A549 (cell line): ENCODE measurements around the gene VDAC2. TPM values are rescaled to one million over a fixed set of nuclear protein-coding genes. Genes with fewer than 3 reads are reported as not detected.
A peak's percentile ranks its signal among the peaks of the same experiment; 100 is the strongest.
"Not testable (repeated sequence)": the region's sequence is repeated elsewhere in the genome, so short reads cannot be mapped to it uniquely, and the experiment has no call there.

Experiments
- ATAC-seq, 2 experiments: fragments of 200-7000 bp in 1 of 2; fragments of >200 bp in 1 of 2; cut with Nextera tagmentation in 1 of 2; cut with Tn5 transposase in 1 of 2; 3 replicates each; pipeline versions ENCODE4 v1.8.0 to v1.9.1; 2018 to 2020; ENCODE audit warnings: mild to moderate bottlenecking in 1 of 2, moderate library complexity in 1 of 2
- CTCF ChIA-PET: fragments of 300-600 bp; sonication (Branson Sonifier 250); formaldehyde crosslinking; extraction: SDS; loops from one replicate; lab custom pipeline; 2021; ENCODE audit warnings: antibody characterized with exemption, inconsistent platforms; lab: Yijun Ruan, JAX
- POLR2A ChIA-PET: fragments of 350-600 bp; formaldehyde crosslinking; extraction: SDS; loops from one replicate; lab custom pipeline; 2021; ENCODE audit warnings: antibody characterized with exemption, inconsistent platforms; lab: Yijun Ruan, JAX
- DNase-seq, 2 experiments: peaks; one replicate each; pipeline versions ENCODE4 v3.0.0 to v3.0.0-alpha.2; 2011 to 2016; ENCODE audit warnings: low read depth in 1 of 2, low spot score in 1 of 2
- FAIRE-seq: peaks from 2 replicates; lab custom pipeline; 2011; peaks lifted over from hg19 to GRCh38; lab: Jason Lieb, UNC
- H3K27ac ChIP-seq, 2 experiments: fragments of >200 bp; sonication (Bioruptor Twin); formaldehyde crosslinking; 3 replicates each; pipeline ENCODE4 v1.5.1; 2016 to 2017
- H3K4me1 ChIP-seq: fragments of >200 bp; sonication (Bioruptor Twin); formaldehyde crosslinking; 3 replicates; pipeline ENCODE4 v1.6.1; 2016
- H3K4me2 ChIP-seq: fragments of >200 bp; sonication (Bioruptor Twin); formaldehyde crosslinking; 3 replicates; pipeline ENCODE4 v1.6.1; 2016
- H3K4me3 ChIP-seq: fragments of >200 bp; sonication (Bioruptor Twin); formaldehyde crosslinking; 3 replicates; pipeline ENCODE4 v1.5.1; 2016
- H3K9me3 ChIP-seq: fragments of >200 bp; sonication (Bioruptor Twin); formaldehyde crosslinking; 3 replicates; pipeline ENCODE4 v1.6.1; 2016
- CHD2 ChIP-seq: fragments of 150-350 bp; IDR thresholded peaks from 2 replicates; pipeline ENCODE4 v1.6.1; 2014; ENCODE audit warnings: low read length; ENCODE audit not compliant: partially characterized antibody
- CTCF ChIP-seq: fragments of >200 bp; sonication (Bioruptor Twin); formaldehyde crosslinking; IDR thresholded peaks from 3 replicates; pipeline ENCODE4 v1.5.1; 2016
- E2F6 ChIP-seq: IDR thresholded peaks from 2 replicates; pipeline ENCODE4 v1.6.1; 2012; ENCODE audit warnings: low read depth, borderline replicate concordance
- FOSL2 ChIP-seq, 2 experiments: fragments of 450-650 bp in 1 of 2; fragments of >200 bp in 1 of 2; sonication (Bioruptor Twin) in 1 of 2; formaldehyde crosslinking; IDR thresholded peaks; 2 replicates each; pipeline versions ENCODE4 v1.5.0 to v1.6.1; 2016 to 2020; ENCODE audit warnings: mild to moderate bottlenecking in 1 of 2, moderate library complexity in 1 of 2
- HEYL ChIP-seq: fragments of 250-450 bp; sonication (Bioruptor Pico); IDR thresholded peaks from 2 replicates; pipeline ENCODE4 v1.8.0; 2021; ENCODE audit warnings: mild to moderate bottlenecking, moderate library complexity
- HOXB13 ChIP-seq: fragments of 250-450 bp; sonication (Bioruptor Pico); IDR thresholded peaks from 2 replicates; pipeline ENCODE4 v1.5.0; 2020; ENCODE audit warnings: low read depth, mild to moderate bottlenecking, moderate library complexity
- JUN ChIP-seq, 2 experiments: fragments of >200 bp; sonication (Bioruptor Twin); formaldehyde crosslinking; IDR thresholded peaks; 2 replicates in 1 of 2; 3 replicates in 1 of 2; pipeline ENCODE4 v1.6.1; 2016 to 2017
- JUNB ChIP-seq: fragments of >200 bp; sonication (Bioruptor Twin); formaldehyde crosslinking; IDR thresholded peaks from 2 replicates; pipeline ENCODE4 v1.6.1; 2016
- MAFK ChIP-seq: fragments of 450-650 bp; IDR thresholded peaks from 2 replicates; pipeline ENCODE4 v1.6.1; 2014; ENCODE audit not compliant: partially characterized antibody
- NFE2L2 ChIP-seq: fragments of 150-350 bp; conservative IDR thresholded peaks from 2 replicates; pipeline ENCODE4 v1.6.1; 2014; ENCODE audit warnings: low read length
- RAD21 ChIP-seq, 2 experiments: fragments of >200 bp in 1 of 2; sonication (Bioruptor Twin) in 1 of 2; formaldehyde crosslinking in 1 of 2; IDR thresholded peaks in 1 of 2; conservative IDR thresholded peaks in 1 of 2; 2 replicates in 1 of 2; 3 replicates in 1 of 2; pipeline ENCODE4 v1.6.1; 2012 to 2018; ENCODE audit warnings: inconsistent platforms in 1 of 2
- RFX5 ChIP-seq: fragments of 450-650 bp; IDR thresholded peaks from 2 replicates; pipeline ENCODE4 v1.7.1; 2014; ENCODE audit warnings: antibody characterized with exemption, mild to moderate bottlenecking, moderate library complexity
- SMC3 ChIP-seq: fragments of >200 bp; sonication (Bioruptor Twin); formaldehyde crosslinking; IDR thresholded peaks from 3 replicates; pipeline ENCODE4 v1.6.1; 2018; ENCODE audit warnings: inconsistent platforms
- SREBF2 ChIP-seq: fragments of 450-650 bp; IDR thresholded peaks from 2 replicates; pipeline ENCODE4 v1.6.1; 2014; ENCODE audit warnings: mild to moderate bottlenecking, moderate library complexity
- TP53 ChIP-seq: fragments of 250-450 bp; sonication (Bioruptor Pico); IDR thresholded peaks from 2 replicates; pipeline ENCODE4 v1.5.0; 2021; ENCODE audit warnings: mild to moderate bottlenecking, moderate library complexity
- ZC3H11A ChIP-seq: fragments of 450-650 bp; IDR thresholded peaks from 2 replicates; pipeline ENCODE4 v1.6.1; 2014; ENCODE audit warnings: antibody characterized with exemption, mild to moderate bottlenecking
- WGBS: methylation state at CpG from one replicate; pipeline ENCODE4 v1.1.6; 2017; ENCODE audit errors: missing lambda C conversion rate; 5-methylcytosine and 5-hydroxymethylcytosine counted together
- polyA plus RNA-seq, 4 experiments: library from polyadenylated mRNA; depleted of rRNA in 3 of 4; stranded (reverse); fragments of >200 nt; fragmentation: RNase III in 1 of 4; extraction: RNeasy Plus Mini Kit Qiagen cat#74134 plus additional on column Dnase treatment in 1 of 4; gene quantifications; 2 replicates in 3 of 4; 3 replicates in 1 of 4; pipeline ENCODE4 v1.2.3, GENCODE V29; 2011 to 2017
- TF ChIP-seq, protein P1 (sequence below): fragments of 200-600 bp; sonication (generic); IDR thresholded peaks from 2 replicates; pipeline ENCODE4 v1.6.1; 2016; ENCODE audit warnings: antibody characterized with exemption, mild to moderate bottlenecking, moderate library complexity

Gene VDAC2
- polyA plus RNA-seq, 2 of the 4 experiments (the other 2 are of a cell fraction) = 273 to 285 TPM

GRCh38 chr10:75181073-75181472 is 29.5 kb upstream of the VDAC2 start:
- no peak overlapping the region for H3K4me2 ChIP-seq
- H3K9me3 ChIP-seq = no peaks in the 10 kb centered on the region
- no peak for DNase-seq
- H3K27ac ChIP-seq = no peak overlapping the region
- H3K4me1 ChIP-seq = peaks cover 32% of the 10 kb centered on the region
- ChIA-PET POLR2A (no interaction called here), CTCF (interaction anchor here (18.0 kb wide), 1 partner anchor 50 kb away, joined by 479 read pairs; the partner anchor contains the start of gene COMTD1)
- no peak overlapping the region for H3K4me3 ChIP-seq
- no peak for FAIRE-seq
- ATAC-seq = no peak
- 90% methylated on average over 1 of the region's 1 CpG for WGBS
- TF ChIP-seq MAFK = peak; percentile 73
- TF ChIP-seq SREBF2 = no peak
- TF ChIP-seq, protein P1, sequence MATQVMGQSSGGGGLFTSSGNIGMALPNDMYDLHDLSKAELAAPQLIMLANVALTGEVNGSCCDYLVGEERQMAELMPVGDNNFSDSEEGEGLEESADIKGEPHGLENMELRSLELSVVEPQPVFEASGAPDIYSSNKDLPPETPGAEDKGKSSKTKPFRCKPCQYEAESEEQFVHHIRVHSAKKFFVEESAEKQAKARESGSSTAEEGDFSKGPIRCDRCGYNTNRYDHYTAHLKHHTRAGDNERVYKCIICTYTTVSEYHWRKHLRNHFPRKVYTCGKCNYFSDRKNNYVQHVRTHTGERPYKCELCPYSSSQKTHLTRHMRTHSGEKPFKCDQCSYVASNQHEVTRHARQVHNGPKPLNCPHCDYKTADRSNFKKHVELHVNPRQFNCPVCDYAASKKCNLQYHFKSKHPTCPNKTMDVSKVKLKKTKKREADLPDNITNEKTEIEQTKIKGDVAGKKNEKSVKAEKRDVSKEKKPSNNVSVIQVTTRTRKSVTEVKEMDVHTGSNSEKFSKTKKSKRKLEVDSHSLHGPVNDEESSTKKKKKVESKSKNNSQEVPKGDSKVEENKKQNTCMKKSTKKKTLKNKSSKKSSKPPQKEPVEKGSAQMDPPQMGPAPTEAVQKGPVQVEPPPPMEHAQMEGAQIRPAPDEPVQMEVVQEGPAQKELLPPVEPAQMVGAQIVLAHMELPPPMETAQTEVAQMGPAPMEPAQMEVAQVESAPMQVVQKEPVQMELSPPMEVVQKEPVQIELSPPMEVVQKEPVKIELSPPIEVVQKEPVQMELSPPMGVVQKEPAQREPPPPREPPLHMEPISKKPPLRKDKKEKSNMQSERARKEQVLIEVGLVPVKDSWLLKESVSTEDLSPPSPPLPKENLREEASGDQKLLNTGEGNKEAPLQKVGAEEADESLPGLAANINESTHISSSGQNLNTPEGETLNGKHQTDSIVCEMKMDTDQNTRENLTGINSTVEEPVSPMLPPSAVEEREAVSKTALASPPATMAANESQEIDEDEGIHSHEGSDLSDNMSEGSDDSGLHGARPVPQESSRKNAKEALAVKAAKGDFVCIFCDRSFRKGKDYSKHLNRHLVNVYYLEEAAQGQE = no peak
- no peak for TF ChIP-seq HOXB13 (CRISPR knock-in tag)
- TF ChIP-seq JUNB = no peak
- TF ChIP-seq TP53 (CRISPR knock-in tag) = no peak
- no peak for TF ChIP-seq JUN (IDR thresholded peaks at IDR 0.05)

DNA sequence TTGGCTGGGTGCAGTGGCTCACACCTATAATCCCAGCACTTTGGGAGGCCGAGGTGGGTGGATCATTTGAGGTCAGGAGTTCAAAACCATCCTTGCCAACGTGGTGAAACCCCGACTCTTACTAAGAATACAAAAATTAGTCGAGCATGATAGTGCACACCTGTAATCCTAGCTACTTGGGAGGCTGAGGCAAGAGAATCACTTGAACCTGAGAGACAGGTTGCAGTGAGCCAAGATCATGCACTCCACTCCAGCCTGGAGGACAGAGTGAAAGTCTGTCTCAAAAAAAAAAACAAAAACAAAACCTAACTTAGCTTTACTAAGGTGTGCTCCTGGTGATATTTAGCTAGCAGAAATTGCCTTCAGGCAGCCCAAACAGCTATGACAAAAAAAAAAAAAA is 24.3 kb upstream of the VDAC2 start:
- POLR2A ChIA-PET = interaction anchor here (1.7 to 2.4 kb wide), 2 partner anchors 24 to 44 kb away, joined by 9 to 13 read pairs; partner anchors contain the start of gene VDAC2
- WGBS = 32% methylated on average over 4 of the region's 4 CpGs
- ATAC-seq = peak in 1 of 2 experiments; percentile 13; a peak in 3 of 6 replicates

DNA sequence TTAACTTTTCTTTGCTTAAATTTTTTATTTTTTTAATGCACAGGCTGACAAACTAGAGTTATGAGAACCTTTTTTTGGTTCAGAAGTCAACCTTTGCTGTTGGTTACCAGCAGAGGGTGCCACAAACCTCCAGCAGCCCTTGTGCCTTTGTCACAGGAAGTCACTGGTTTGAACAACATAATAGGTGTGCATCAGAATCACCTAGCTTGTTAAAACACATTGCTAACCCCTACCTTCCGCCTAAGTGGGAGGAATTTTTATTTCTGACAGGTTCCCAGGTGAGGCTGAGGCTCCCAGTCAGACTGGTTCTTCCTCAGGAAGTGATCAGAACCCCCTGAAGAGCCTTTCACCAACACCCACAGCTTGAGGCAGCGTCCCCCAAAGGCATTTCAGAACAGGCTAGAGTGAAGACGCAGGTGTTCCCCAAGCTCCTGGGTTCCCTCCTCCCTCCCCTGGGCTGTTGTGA is 22.6 kb upstream of the VDAC2 start:
- no peak overlapping the region for H3K4me2 ChIP-seq
- no peak for FAIRE-seq

More for the DNA sequence above, 24.3 kb upstream of the VDAC2 start:
- Histone ChIP-seq H3K27ac (peak overlapping the region; percentile 64 to 90; a peak in 5 of 6 replicates), H3K9me3 (no peaks in the 10 kb centered on the region), H3K4me3 (no peak overlapping the region), H3K4me1 (peaks cover 64% of the 10 kb centered on the region), H3K4me2 (peak overlapping the region; percentile 51)
- no peak for FAIRE-seq
- CTCF ChIA-PET = interaction anchor here (2.1 to 18.0 kb wide), 4 partner anchors 12 to 44 kb away, joined by 8 to 479 read pairs (median 19); partner anchors contain the start of gene COMTD1
- no peak for DNase-seq
- no peak for TF ChIP-seq HEYL (CRISPR knock-in tag)
- TF ChIP-seq NFE2L2 = no peak
- TF ChIP-seq JUN (IDR thresholded peaks at IDR 0.05) = no peak
- TF ChIP-seq RFX5 = no peak
- TF ChIP-seq CHD2 = no peak
- TF ChIP-seq E2F6 = no peak

GRCh38 chr10:75188522-75188921 is 22.1 kb upstream of the VDAC2 start:
- Histone ChIP-seq H3K4me1 (peaks cover 79% of the 10 kb centered on the region), H3K27ac (peak overlapping the region; percentile 90 to 95; a peak in 5 of 6 replicates)
- ATAC-seq, H3K4me2 ChIP-seq, H3K4me3 ChIP-seq, H3K9me3 ChIP-seq, FAIRE-seq, DNase-seq: not testable (repeated sequence)
- ChIA-PET POLR2A (interaction anchor here (1.0 to 2.4 kb wide), 4 partner anchors 23 to 45 kb away, joined by 3 to 20 read pairs (median 8); partner anchors contain the start of gene VDAC2), CTCF (interaction anchor here (0.5 to 18.0 kb wide), 17 partner anchors 8 to 944 kb away, joined by 3 to 479 read pairs (median 6); partner anchors contain the start of genes COMTD1 and VDAC2)
- 95% methylated on average over 9 of the region's 9 CpGs for WGBS

More for the DNA sequence above, 22.6 kb upstream of the VDAC2 start:
- TF ChIP-seq FOSL2 (IDR thresholded peaks at IDR 0.05) = no peak
- TF ChIP-seq FOSL2 (CRISPR knock-in tag; IDR thresholded peaks at IDR 0.05) = no peak
- TF ChIP-seq CTCF = peak; percentile 72
- TF ChIP-seq RAD21 (conservative IDR thresholded peaks at IDR 0.05 in 1 of 2, IDR thresholded peaks at IDR 0.05 in 1 of 2) = peak; percentile 81 to 91
- no peak for TF ChIP-seq ZC3H11A
- peak; percentile 74 for TF ChIP-seq SMC3
- ChIA-PET POLR2A (interaction anchor here (1.0 to 2.4 kb wide), 4 partner anchors 23 to 46 kb away, joined by 3 to 20 read pairs (median 8); partner anchors contain the start of gene VDAC2), CTCF (interaction anchor here (0.5 to 18.0 kb wide), 17 partner anchors 8 to 944 kb away, joined by 3 to 479 read pairs (median 6); partner anchors contain the start of genes COMTD1 and VDAC2)
- peak; percentile 65 to 83 for DNase-seq
- H3K27ac ChIP-seq = peak overlapping the region; percentile 67 to 90; a peak in 5 of 6 replicates
- WGBS = 67% methylated on average over 3 of the region's 3 CpGs
- no peak overlapping the region for H3K4me3 ChIP-seq
- ATAC-seq = peak; percentile 32 to 41; a peak in 3 of 6 replicates
- peaks cover 74% of the 10 kb centered on the region for H3K4me1 ChIP-seq
- no peaks in the 10 kb centered on the region for H3K9me3 ChIP-seq
